ENCODE results near the gene STAB2.

DNA sequence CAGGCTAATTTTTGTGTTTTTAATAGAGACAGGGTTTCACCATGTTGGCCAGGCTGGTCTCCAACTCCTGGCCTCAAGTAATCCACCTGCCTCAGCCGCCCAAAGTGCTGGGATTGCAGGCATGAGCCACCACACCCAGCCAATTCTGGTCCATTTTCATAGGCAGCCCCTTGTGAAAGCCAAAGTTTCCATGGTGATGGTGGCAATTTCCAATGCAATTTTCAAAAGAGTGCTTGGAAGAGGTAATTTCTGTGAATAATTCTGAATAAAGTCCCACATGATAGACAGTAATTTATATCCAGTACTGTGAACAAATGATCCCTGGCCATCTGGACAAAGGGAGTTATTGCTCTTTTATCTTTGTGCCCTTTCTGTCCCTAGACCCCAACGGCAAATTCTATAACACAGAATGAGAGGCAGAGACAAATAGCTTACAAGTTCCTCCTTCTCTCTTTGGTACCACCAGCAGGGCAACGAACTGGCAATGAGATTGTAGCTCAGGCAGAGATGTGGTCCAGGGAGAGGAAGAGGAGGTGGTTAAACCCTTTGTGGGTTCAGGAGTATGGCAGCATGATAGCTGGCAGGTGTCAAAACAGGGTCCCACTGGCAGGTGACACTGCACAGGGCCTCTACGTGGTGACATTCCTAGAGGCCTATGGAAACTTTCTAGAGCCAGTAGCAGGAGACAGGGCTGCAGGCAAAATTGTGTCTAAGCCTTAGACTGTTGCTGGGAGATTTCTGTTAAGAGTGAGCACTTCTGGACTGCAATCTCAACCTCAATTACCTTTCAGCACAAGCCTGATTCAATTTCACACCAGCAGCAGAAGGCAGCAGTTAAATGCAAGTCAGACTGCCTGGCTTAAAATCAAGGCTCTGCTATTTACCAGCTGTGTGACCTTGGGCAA lies 207.5 kb downstream of the STAB2 start:
- TF ChIP-seq, protein P1, sequence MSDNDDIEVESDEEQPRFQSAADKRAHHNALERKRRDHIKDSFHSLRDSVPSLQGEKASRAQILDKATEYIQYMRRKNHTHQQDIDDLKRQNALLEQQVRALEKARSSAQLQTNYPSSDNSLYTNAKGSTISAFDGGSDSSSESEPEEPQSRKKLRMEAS (IDR thresholded peaks at IDR 0.05) = no peak
- TF ChIP-seq TAF1 (IDR thresholded peaks at IDR 0.05; ENCODE audit: low read depth) = no peak
- TF ChIP-seq RAD21 (IDR thresholded peaks at IDR 0.05; ENCODE audit: low read depth) = no peak

Data from Ishikawa (cell line).